SH-SY5Y (cell line): ENCODE measurements around the gene ATG9B.

ENCODE experiments used
- GATA2 ChIP-seq: IDR thresholded peaks from 2 replicates; pipeline ENCODE4 v1.6.1; 2011; ENCODE audit warnings: mild to moderate bottlenecking, low read depth, low read length
- GATA3 ChIP-seq: IDR thresholded peaks from 2 replicates; pipeline ENCODE4 v1.6.1; 2011; ENCODE audit warnings: low read depth, mild to moderate bottlenecking, low read length, moderate library complexity

- no peak for TF ChIP-seq GATA2
- no peak for TF ChIP-seq GATA3
These were observed 13.2 kb downstream of the ATG9B start for GRCh38 chr7:151011097-151011409.
